Activated CD8-positive, alpha-beta T cell treated with anti-CD3 and anti-CD28 coated beads for 36 hours (primary cell): ENCODE measurements around the gene ADAM19. TPM values are rescaled to one million over a fixed set of nuclear protein-coding genes. Genes with fewer than 3 reads are reported as not detected.

ENCODE experiments used
- ATAC-seq: fragments of 200-7000 bp; cut with Tn5 transposase; one replicate; pipeline ENCODE4 v1.10.0; 2021; ENCODE audit warnings: mild to moderate bottlenecking, moderate library complexity
- CTCF ChIA-PET: fragments of 350-600 bp; sonication (Branson Sonifier 250); formaldehyde crosslinking; loops from one replicate; lab custom pipeline; 2021; ENCODE audit warnings: antibody characterized with exemption; lab: Charles Lee
- POLR2A ChIA-PET: fragments of 350-600 bp; sonication (Branson Sonifier 250); formaldehyde crosslinking; loops from one replicate; lab custom pipeline; 2021; ENCODE audit warnings: antibody characterized with exemption; lab: Charles Lee
- DNase-seq: peaks from one replicate; pipeline ENCODE4 v3.0.0-alpha.2; 2020
- H3K27ac Mint-ChIP-seq: one replicate; pipeline ENCODE4 v1.8.0; 2021; ENCODE audit warnings: mild to moderate bottlenecking, mixed read lengths
- H3K27me3 Mint-ChIP-seq: one replicate; pipeline ENCODE4 v1.8.0; 2021; ENCODE audit warnings: mixed read lengths
- H3K36me3 Mint-ChIP-seq: one replicate; pipeline ENCODE4 v1.8.0; 2021; ENCODE audit warnings: low read depth, mixed read lengths
- H3K4me1 Mint-ChIP-seq: one replicate; pipeline ENCODE4 v1.8.0; 2021; ENCODE audit warnings: low read depth, mixed read lengths
- H3K4me3 Mint-ChIP-seq: one replicate; pipeline ENCODE4 v1.8.0; 2021; ENCODE audit warnings: mild to moderate bottlenecking, moderate library complexity, mixed read lengths
- H3K9me3 Mint-ChIP-seq: one replicate; pipeline ENCODE4 v1.8.0; 2021; ENCODE audit warnings: mixed read lengths
- CTCF ChIP-seq: fragments of 200-600 bp; IDR thresholded peaks from one replicate; pipeline ENCODE4 v1.8.0; 2022; ENCODE audit warnings: antibody characterized with exemption, mild to moderate bottlenecking
- intact Hi-C: fragments of 100-400 bp; cut with micrococcal nuclease; formaldehyde crosslinking; loops from one replicate; pipeline ENCODE4 v1.10.0; 2022
- total RNA-seq, 2 experiments: library from RNA; stranded (reverse); gene quantifications; one replicate each; pipeline ENCODE4 v1.2.3, GENCODE V29; 2021

Gene ADAM19
- total RNA-seq, 2 experiments from 2014 or later = 12.3 to 12.9 TPM

GRCh38 chr5:157477814-157478494, 97.6 kb downstream of the ADAM19 start:
- no peak for TF ChIP-seq CTCF
- Mint-ChIP-seq H3K36me3 (peaks cover 5% of the 10 kb centered on the region), H3K9me3 (no peaks in the 10 kb centered on the region), H3K4me3 (no peak overlapping the region), H3K4me1 (no peaks in the 10 kb centered on the region), H3K27ac (no peak overlapping the region), H3K27me3 (no peaks in the 10 kb centered on the region)
- intact Hi-C loops = loop anchor here (2.0 to 10.0 kb wide), 2 partner anchors 45 to 153 kb away; no protein-coding TSS in a partner anchor
- no peak for DNase-seq
- no peak for ATAC-seq
- CTCF ChIA-PET = interaction anchor here (1.0 to 5.9 kb wide), 7 partner anchors 11 to 150 kb away, joined by 3 to 38 read pairs (median 5); no protein-coding TSS in a partner anchor
- POLR2A ChIA-PET = interaction anchor here (0.6 to 0.8 kb wide), 2 partner anchors 154 to 1554 kb away, joined by 3 read pairs; no protein-coding TSS in a partner anchor

- Mint-ChIP-seq H3K27me3 (no peaks in the 10 kb centered on the region), H3K9me3 (no peaks in the 10 kb centered on the region), H3K36me3 (no peaks in the 10 kb centered on the region), H3K27ac (no peak overlapping the region), H3K4me1 (no peaks in the 10 kb centered on the region), H3K4me3 (no peak overlapping the region)
- ChIA-PET POLR2A (no interaction called here), CTCF (interaction anchor here (0.6 to 5.9 kb wide), 16 partner anchors 9 to 255 kb away, joined by 3 to 38 read pairs (median 4); partner anchors contain the start of gene THG1L)
- intact Hi-C loops = loop anchor here (2.0 to 10.0 kb wide), 2 partner anchors 44 to 152 kb away; no protein-coding TSS in a partner anchor
- DNase-seq (peak; percentile 52), ATAC-seq (peak; percentile 82)
- TF ChIP-seq CTCF = peak; percentile 90
These were observed 98.7 kb downstream of the ADAM19 start for GRCh38 chr5:157476702-157477408.

GRCh38 chr5:157475432-157475831, 100.1 kb downstream of the ADAM19 start:
- no peak for DNase-seq
- no peaks in the 10 kb centered on the region for H3K36me3 Mint-ChIP-seq
- no peak overlapping the region for H3K27ac Mint-ChIP-seq
- intact Hi-C loops = loop anchor here (10.0 kb wide), 1 partner anchor 151 kb away; no protein-coding TSS in a partner anchor
- CTCF ChIA-PET = interaction anchor here (1.1 to 5.9 kb wide), 4 partner anchors 11 to 268 kb away, joined by 3 to 38 read pairs (median 5); no protein-coding TSS in a partner anchor
- no peaks in the 10 kb centered on the region for H3K4me1 Mint-ChIP-seq
- H3K4me3 Mint-ChIP-seq = no peak overlapping the region
- POLR2A ChIA-PET = interaction anchor here (0.5 kb wide), 1 partner anchor 431 kb away, joined by 3 read pairs; no protein-coding TSS in a partner anchor
- no peak for TF ChIP-seq CTCF
- H3K27me3 Mint-ChIP-seq = no peaks in the 10 kb centered on the region
- no peaks in the 10 kb centered on the region for H3K9me3 Mint-ChIP-seq
- ATAC-seq = no peak

- Mint-ChIP-seq H3K36me3 (no peaks in the 10 kb centered on the region), H3K9me3 (no peaks in the 10 kb centered on the region), H3K4me1 (no peaks in the 10 kb centered on the region), H3K27me3 (no peaks in the 10 kb centered on the region), H3K27ac (no peak overlapping the region), H3K4me3 (no peak overlapping the region)
- no peak for DNase-seq
- no peak for ATAC-seq
- intact Hi-C loops = loop anchor here (10.0 kb wide), 1 partner anchor 149 kb away; no protein-coding TSS in a partner anchor
- ChIA-PET CTCF (interaction anchor here (0.8 to 5.9 kb wide), 11 partner anchors 12 to 341 kb away, joined by 3 to 64 read pairs (median 5); partner anchors contain the start of genes LSM11 and NIPAL4), POLR2A (interaction anchor here (0.9 kb wide), 1 partner anchor 13 kb away, joined by 4 read pairs; no protein-coding TSS in a partner anchor)
- no peak for TF ChIP-seq CTCF
These were observed 101.9 kb downstream of the ADAM19 start for GRCh38 chr5:157473383-157474320.
